Mammary epithelial cell (primary cell): ENCODE results near the gene NID2.

Experiments
- EZH2 ChIP-seq: IDR thresholded peaks from 2 replicates; pipeline ENCODE4 v1.6.1; 2012; ENCODE audit warnings: low read length, inconsistent platforms, borderline replicate concordance
- TF ChIP-seq, protein P1 (sequence below), 2 donors: IDR thresholded peaks in 1 of 2; conservative IDR thresholded peaks in 1 of 2; 2 replicates each; pipeline ENCODE4 v1.5.1; 2011 to 2012; ENCODE audit warnings: inconsistent platforms in 2 of 2, low read length in 2 of 2, mild to moderate bottlenecking in 2 of 2, control low read depth in 1 of 2, low read depth in 1 of 2; ENCODE audit not compliant: insufficient read depth in 1 of 2; ENCODE audit errors: extremely low read depth in 1 of 2

- TF ChIP-seq, protein P1, sequence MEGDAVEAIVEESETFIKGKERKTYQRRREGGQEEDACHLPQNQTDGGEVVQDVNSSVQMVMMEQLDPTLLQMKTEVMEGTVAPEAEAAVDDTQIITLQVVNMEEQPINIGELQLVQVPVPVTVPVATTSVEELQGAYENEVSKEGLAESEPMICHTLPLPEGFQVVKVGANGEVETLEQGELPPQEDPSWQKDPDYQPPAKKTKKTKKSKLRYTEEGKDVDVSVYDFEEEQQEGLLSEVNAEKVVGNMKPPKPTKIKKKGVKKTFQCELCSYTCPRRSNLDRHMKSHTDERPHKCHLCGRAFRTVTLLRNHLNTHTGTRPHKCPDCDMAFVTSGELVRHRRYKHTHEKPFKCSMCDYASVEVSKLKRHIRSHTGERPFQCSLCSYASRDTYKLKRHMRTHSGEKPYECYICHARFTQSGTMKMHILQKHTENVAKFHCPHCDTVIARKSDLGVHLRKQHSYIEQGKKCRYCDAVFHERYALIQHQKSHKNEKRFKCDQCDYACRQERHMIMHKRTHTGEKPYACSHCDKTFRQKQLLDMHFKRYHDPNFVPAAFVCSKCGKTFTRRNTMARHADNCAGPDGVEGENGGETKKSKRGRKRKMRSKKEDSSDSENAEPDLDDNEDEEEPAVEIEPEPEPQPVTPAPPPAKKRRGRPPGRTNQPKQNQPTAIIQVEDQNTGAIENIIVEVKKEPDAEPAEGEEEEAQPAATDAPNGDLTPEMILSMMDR (conservative IDR thresholded peaks at IDR 0.05 in 1 of 2, IDR thresholded peaks at IDR 0.05 in 1 of 2; ENCODE audit: extremely low read depth in 1 of 2, insufficient read depth in 1 of 2, low read depth in 1 of 2, low read length in 2 of 2) = no peak
- no peak for TF ChIP-seq EZH2
Measured at GRCh38 chr14:52002542-52002941, 66.3 kb downstream of the NID2 start.
